Activated B cell treated with CpG ODN at 0.5 μM for 24 hours (primary cell): ENCODE data around the gene EXOG. TPM values are rescaled to one million over a fixed set of nuclear protein-coding genes. Genes with fewer than 3 reads are reported as not detected.

Experiments used
- ATAC-seq: fragments of 200-7000 bp; cut with Tn5 transposase; one replicate; pipeline ENCODE4 v1.10.0; 2021; ENCODE audit warnings: low read depth, mild to moderate bottlenecking, moderate library complexity
- CTCF ChIA-PET: fragments of 350-600 bp; sonication (Branson Sonifier 250); formaldehyde crosslinking; loops from one replicate; lab custom pipeline; 2021; ENCODE audit warnings: antibody characterized with exemption; lab: Charles Lee
- POLR2A ChIA-PET: fragments of 350-600 bp; sonication (Branson Sonifier 250); formaldehyde crosslinking; loops from one replicate; lab custom pipeline; 2021; ENCODE audit warnings: antibody characterized with exemption; lab: Charles Lee
- DNase-seq: peaks from one replicate; pipeline ENCODE4 v3.0.0; 2022
- H3K27ac Mint-ChIP-seq: one replicate; pipeline ENCODE4 v1.8.0; 2020; ENCODE audit warnings: mixed read lengths
- H3K27me3 Mint-ChIP-seq: one replicate; pipeline ENCODE4 v1.8.0; 2021; ENCODE audit warnings: mixed read lengths
- H3K36me3 Mint-ChIP-seq: one replicate; pipeline ENCODE4 v1.8.0; 2021; ENCODE audit warnings: low read depth, mixed read lengths
- H3K4me1 Mint-ChIP-seq: one replicate; pipeline ENCODE4 v1.8.0; 2021; ENCODE audit warnings: mixed read lengths
- H3K4me3 Mint-ChIP-seq: one replicate; pipeline ENCODE4 v1.8.0; 2020; ENCODE audit warnings: mild to moderate bottlenecking, mixed read lengths
- H3K9me3 Mint-ChIP-seq: one replicate; pipeline ENCODE4 v1.8.0; 2020; ENCODE audit warnings: mixed read lengths
- intact Hi-C: fragments of 100-400 bp; cut with micrococcal nuclease; formaldehyde crosslinking; loops from one replicate; pipeline ENCODE4 v1.15.1; 2024
- total RNA-seq: library from RNA; stranded (reverse); gene quantifications from 2 replicates; pipeline ENCODE4 v1.2.3, GENCODE V29; 2022
- TF ChIP-seq, protein P1 (sequence below): fragments of 200-600 bp; IDR thresholded peaks from one replicate; pipeline ENCODE4 v1.8.0; 2022; ENCODE audit warnings: antibody characterized with exemption, mild to moderate bottlenecking

Gene EXOG
- total RNA-seq, 1 donor from 2014 or later = 32.3 TPM

DNA sequence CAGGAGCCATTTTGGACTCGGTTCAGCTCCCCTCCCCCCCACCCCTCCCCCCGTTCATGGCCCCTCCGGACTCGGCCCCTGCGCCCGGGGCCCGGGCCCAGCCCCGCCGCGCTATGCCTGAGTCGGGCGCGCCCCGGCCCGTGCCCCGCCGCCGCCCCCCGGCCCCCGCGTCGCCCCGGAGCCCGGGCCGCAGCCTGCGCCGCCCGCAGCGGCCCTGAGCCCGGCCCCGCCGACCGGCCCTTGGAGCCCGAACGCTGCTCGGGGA lies 42.3 kb upstream of the EXOG start:
- H3K4me3 Mint-ChIP-seq = no peak overlapping the region
- DNase-seq (no peak), ATAC-seq (no peak)
- ChIA-PET CTCF (no interaction called here), POLR2A (interaction anchor here (0.5 to 0.9 kb wide), 2 partner anchors 317 to 431 kb away, joined by 3 to 5 read pairs; partner anchors contain the start of gene ACAA1)
- H3K27me3 Mint-ChIP-seq = peaks cover 29% of the 10 kb centered on the region
- H3K36me3 Mint-ChIP-seq = peaks cover 2% of the 10 kb centered on the region
- peaks cover 14% of the 10 kb centered on the region for H3K4me1 Mint-ChIP-seq
- intact Hi-C loops = loop anchor here (5.0 kb wide), 1 partner anchor 43 kb away; the partner anchor contains the start of gene EXOG
- TF ChIP-seq, protein P1, sequence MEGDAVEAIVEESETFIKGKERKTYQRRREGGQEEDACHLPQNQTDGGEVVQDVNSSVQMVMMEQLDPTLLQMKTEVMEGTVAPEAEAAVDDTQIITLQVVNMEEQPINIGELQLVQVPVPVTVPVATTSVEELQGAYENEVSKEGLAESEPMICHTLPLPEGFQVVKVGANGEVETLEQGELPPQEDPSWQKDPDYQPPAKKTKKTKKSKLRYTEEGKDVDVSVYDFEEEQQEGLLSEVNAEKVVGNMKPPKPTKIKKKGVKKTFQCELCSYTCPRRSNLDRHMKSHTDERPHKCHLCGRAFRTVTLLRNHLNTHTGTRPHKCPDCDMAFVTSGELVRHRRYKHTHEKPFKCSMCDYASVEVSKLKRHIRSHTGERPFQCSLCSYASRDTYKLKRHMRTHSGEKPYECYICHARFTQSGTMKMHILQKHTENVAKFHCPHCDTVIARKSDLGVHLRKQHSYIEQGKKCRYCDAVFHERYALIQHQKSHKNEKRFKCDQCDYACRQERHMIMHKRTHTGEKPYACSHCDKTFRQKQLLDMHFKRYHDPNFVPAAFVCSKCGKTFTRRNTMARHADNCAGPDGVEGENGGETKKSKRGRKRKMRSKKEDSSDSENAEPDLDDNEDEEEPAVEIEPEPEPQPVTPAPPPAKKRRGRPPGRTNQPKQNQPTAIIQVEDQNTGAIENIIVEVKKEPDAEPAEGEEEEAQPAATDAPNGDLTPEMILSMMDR = no peak
- H3K9me3 Mint-ChIP-seq = no peaks in the 10 kb centered on the region
- no peak overlapping the region for H3K27ac Mint-ChIP-seq

DNA sequence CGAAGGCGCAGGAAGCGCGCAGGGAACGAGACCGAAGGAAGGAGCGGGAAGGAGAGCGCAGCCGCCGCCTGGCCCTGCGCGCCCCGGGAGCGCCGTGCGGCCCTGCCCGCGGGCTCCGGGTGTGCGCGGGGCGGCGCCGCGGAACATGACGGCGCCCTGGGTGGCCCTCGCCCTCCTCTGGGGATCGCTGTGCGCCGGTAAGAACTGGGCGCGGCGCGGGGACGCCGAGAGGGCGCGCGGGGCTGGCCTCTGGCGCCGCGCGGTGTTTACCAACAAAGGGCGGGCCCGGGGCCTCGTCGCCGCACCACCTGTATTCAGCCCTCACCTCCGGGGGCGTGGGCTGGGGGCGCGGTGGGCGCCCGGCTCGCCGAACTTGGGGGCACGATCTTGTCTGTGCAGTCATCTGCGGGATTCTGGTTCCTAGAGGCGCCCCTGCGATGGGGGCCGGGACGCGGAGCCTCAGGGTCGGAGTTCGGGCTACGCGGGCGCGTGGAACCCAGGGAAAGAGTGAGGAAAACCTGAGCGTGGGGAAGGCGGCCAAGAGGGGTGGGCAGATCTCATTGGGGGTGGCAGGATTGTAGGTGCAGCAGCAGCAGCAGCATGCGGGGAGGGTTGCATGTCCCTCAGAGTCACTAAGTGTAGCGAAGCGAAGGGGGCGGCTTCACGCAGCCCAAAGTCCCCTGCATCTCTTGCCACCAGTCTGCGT lies 41.8 kb upstream of the EXOG start:
- POLR2A ChIA-PET = interaction anchor here (0.5 to 0.9 kb wide), 3 partner anchors 42 to 431 kb away, joined by 3 to 5 read pairs (median 3); partner anchors contain the start of genes ACAA1 and EXOG
- intact Hi-C loops = loop anchor here (5.0 kb wide), 1 partner anchor 43 kb away; the partner anchor contains the start of gene EXOG
- peaks cover 2% of the 10 kb centered on the region for H3K36me3 Mint-ChIP-seq
- DNase-seq = no peak
- TF ChIP-seq, protein P1 = no peak
- H3K9me3 Mint-ChIP-seq = no peaks in the 10 kb centered on the region
- peak; percentile 54 for ATAC-seq
- CTCF ChIA-PET = no interaction called here
- no peak overlapping the region for H3K27ac Mint-ChIP-seq
- H3K4me1 Mint-ChIP-seq = peaks cover 14% of the 10 kb centered on the region
- peak overlapping the region; percentile 92 for H3K4me3 Mint-ChIP-seq
- peaks cover 29% of the 10 kb centered on the region for H3K27me3 Mint-ChIP-seq

DNA sequence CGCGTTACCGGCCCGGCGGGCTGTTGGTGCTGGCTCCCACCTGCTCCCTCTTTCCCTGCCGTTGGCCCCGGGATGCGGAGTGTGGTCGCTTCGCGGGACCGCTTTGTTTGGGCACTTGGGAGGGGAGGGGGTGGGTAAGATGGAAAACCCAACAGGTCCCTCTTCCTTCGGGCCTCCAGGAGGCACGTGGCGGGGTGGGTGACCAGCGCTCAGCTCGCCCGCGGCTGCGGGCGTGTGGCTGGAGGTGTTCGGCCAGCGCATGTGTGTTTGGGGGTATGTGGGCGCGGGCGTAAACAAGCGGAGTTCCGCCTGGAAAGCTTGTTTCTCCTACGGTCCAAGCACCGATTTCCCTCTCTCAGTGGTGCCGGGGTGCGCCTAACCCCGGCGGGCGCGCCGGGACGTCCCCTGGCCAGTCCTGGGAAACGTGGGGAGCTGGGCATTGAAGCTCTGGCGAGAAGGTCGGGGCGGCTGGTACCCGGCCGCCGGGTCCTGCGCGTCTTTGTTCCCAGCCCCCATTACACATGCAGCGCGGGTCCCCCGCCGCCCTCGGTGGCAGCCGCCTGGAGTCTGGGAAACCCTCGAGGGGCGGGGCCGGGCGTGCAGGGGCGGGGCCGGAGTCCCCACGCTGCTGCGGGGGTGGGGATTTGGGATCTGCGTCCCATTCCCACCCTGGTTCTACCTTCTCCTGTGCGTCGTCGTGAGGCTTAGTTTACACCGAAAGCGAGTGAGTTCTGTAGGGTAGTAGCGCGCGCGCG lies 41.1 kb upstream of the EXOG start:
- no peak for DNase-seq
- H3K4me3 Mint-ChIP-seq = peak overlapping the region; percentile 92
- CTCF ChIA-PET = no interaction called here
- H3K4me1 Mint-ChIP-seq = peaks cover 14% of the 10 kb centered on the region
- no peak overlapping the region for H3K27ac Mint-ChIP-seq
- peaks cover 2% of the 10 kb centered on the region for H3K36me3 Mint-ChIP-seq
- H3K9me3 Mint-ChIP-seq = no peaks in the 10 kb centered on the region
- intact Hi-C loops = loop anchor here (5.0 kb wide), 1 partner anchor 42 kb away; the partner anchor contains the start of gene EXOG
- peaks cover 25% of the 10 kb centered on the region for H3K27me3 Mint-ChIP-seq
- ATAC-seq = peak; percentile 35
- POLR2A ChIA-PET = interaction anchor here (0.6 to 0.8 kb wide), 2 partner anchors 41 to 318 kb away, joined by 3 read pairs; partner anchors contain the start of genes ACAA1 and EXOG
- TF ChIP-seq, protein P1 = no peak

DNA sequence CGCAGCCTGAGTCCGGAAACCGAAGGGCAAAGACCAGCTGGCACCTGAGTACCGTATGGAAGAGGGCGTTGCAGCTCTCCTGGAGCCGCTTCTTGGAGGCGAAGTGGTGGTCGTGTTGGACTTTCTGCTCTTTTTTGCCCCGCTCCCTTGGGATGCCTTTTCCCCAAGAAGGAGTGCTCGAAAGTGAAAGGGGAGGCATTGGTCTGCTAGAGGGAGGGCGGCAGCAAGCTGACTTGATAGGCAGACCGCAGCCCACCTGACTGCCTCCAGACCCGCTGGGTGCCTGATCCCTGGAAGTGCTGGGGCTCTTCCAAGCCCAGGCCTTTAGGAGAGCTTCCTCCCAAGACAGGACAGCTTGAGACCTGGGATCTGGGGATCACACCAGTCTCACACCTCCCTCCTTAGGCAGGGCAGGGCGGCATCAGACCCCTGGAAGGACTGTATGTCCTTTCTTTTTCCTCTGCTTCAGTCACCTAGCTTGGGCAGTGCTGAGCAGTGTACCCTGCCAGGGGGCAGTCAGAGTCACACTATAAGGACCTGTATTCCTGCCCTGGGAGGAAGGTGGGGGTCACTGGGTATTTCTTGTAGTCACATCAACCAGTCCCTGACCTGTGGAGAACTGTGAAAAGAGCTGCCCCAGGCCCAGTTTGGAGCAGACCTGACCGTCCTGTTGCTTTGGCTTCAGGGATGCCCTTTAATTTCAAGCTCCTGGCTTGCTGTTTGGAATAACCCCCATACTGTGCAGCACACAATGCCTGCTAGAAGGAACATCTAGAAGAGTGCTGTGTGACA lies 40.3 kb upstream of the EXOG start:
- Mint-ChIP-seq H3K36me3 (peaks cover 2% of the 10 kb centered on the region), H3K9me3 (no peaks in the 10 kb centered on the region), H3K27ac (no peak overlapping the region), H3K4me1 (peaks cover 14% of the 10 kb centered on the region), H3K27me3 (peaks cover 19% of the 10 kb centered on the region), H3K4me3 (peak overlapping the region; percentile 85)
- ATAC-seq (no peak), DNase-seq (no peak)
- intact Hi-C loops = no loop called here
- CTCF ChIA-PET = no interaction called here
- POLR2A ChIA-PET = interaction anchor here (0.8 kb wide), 1 partner anchor 319 kb away, joined by 3 read pairs; the partner anchor contains the start of gene ACAA1
- TF ChIP-seq, protein P1 = no peak
